GM19239 (cell line): Measurements from ENCODE around the gene UBE2S.
"Not testable (repeated sequence)": the region's sequence is repeated elsewhere in the genome, so short reads cannot be mapped to it uniquely, and the experiment has no call there.

Experiments
- DNase-seq: peaks from one replicate; pipeline ENCODE4 v3.0.0; 2011; ENCODE audit warnings: low spot score; ENCODE audit not compliant: insufficient read length
- FAIRE-seq: peaks from 2 replicates; lab custom pipeline; 2011; peaks lifted over from hg19 to GRCh38; lab: Jason Lieb, UNC

The UBE2S gene

GRCh38 chr19:55407550-55407799 is at the start of gene UBE2S:
UBE2S (minus strand) TSS chr19:55407788; CDS start chr19:55407589, 199 bp downstream.
- FAIRE-seq, DNase-seq: not testable (repeated sequence)

- FAIRE-seq, result no peak
- no peak for DNase-seq
Measured at GRCh38 chr19:55456347-55456746, 48.8 kb upstream of the UBE2S start.

GRCh38 chr19:55455576-55456235 is 48.1 kb upstream of the UBE2S start:
- DNase-seq, result no peak
- no peak for FAIRE-seq

- DNase-seq (no peak), FAIRE-seq (no peak)
Measured at GRCh38 chr19:55454787-55455243, 47.2 kb upstream of the UBE2S start.

- no peak for FAIRE-seq
Measured at GRCh38 chr19:55453511-55454260, 46.1 kb upstream of the UBE2S start.

GRCh38 chr19:55452749-55453346 is 45.3 kb upstream of the UBE2S start:
- no peak for DNase-seq
- no peak for FAIRE-seq

More at GRCh38 chr19:55453511-55454260, 46.1 kb upstream of the UBE2S start:
- DNase-seq, result no peak

- DNase-seq, result no peak
Measured at GRCh38 chr19:55451965-55452748, 44.6 kb upstream of the UBE2S start.

GRCh38 chr19:55451163-55451964 is 43.8 kb upstream of the UBE2S start:
- FAIRE-seq (no peak), DNase-seq (no peak)

More at GRCh38 chr19:55451965-55452748, 44.6 kb upstream of the UBE2S start:
- FAIRE-seq, result no peak

- FAIRE-seq, result no peak
Measured at GRCh38 chr19:55449469-55449868, 41.9 kb upstream of the UBE2S start.

GRCh38 chr19:55448175-55448490 is 40.5 kb upstream of the UBE2S start:
- not testable (repeated sequence) for FAIRE-seq, DNase-seq

More at GRCh38 chr19:55449469-55449868, 41.9 kb upstream of the UBE2S start:
- no peak for DNase-seq

- DNase-seq (no peak), FAIRE-seq (no peak)
Measured at GRCh38 chr19:55447421-55448174, 40.0 kb upstream of the UBE2S start.

- FAIRE-seq (no peak), DNase-seq (no peak)
Measured at GRCh38 chr19:55446060-55446459, 38.5 kb upstream of the UBE2S start.

- DNase-seq (no peak), FAIRE-seq (no peak)
Measured at GRCh38 chr19:55444646-55445045, 37.1 kb upstream of the UBE2S start.

GRCh38 chr19:55443824-55444480 is 36.4 kb upstream of the UBE2S start:
- FAIRE-seq, result no peak

GRCh38 chr19:55443045-55443823 is 35.6 kb upstream of the UBE2S start, which contains the start of gene SHISA7:
SHISA7 (minus strand) TSS chr19:55443300; CDS start chr19:55442863, 437 bp downstream.
- FAIRE-seq (no peak), DNase-seq (no peak)

More at GRCh38 chr19:55443824-55444480, 36.4 kb upstream of the UBE2S start:
- no peak for DNase-seq

- DNase-seq, result no peak
- FAIRE-seq, result no peak
Measured at GRCh38 chr19:55442372-55442961, 34.9 kb upstream of the UBE2S start.

GRCh38 chr19:55441692-55442321 is 34.2 kb upstream of the UBE2S start:
- DNase-seq (no peak), FAIRE-seq (no peak)
